ENCODE data around the gene WDR90.

The WDR90 gene

GRCh38 chr16:626787-627453 is 22.2 kb upstream of the WDR90 start:
- DNase-seq, result peak; percentile 95

GRCh38 chr16:627454-628239 is 21.5 kb upstream of the WDR90 start:
- DNase-seq, result no peak

GRCh38 chr16:628321-629061 is 20.7 kb upstream of the WDR90 start:
- DNase-seq, result no peak

- DNase-seq, result no peak
These were observed 19.9 kb upstream of the WDR90 start for GRCh38 chr16:629185-629832.

- DNase-seq, result no peak
These were observed 19.3 kb upstream of the WDR90 start for GRCh38 chr16:629833-630248.

- no peak for DNase-seq
These were observed 18.8 kb upstream of the WDR90 start for GRCh38 chr16:630249-630814.

GRCh38 chr16:630815-631405 is 18.3 kb upstream of the WDR90 start, which contains the start of gene WFIKKN1:
WFIKKN1 (plus strand) TSS chr16:630985; CDS start chr16:631254, 269 bp downstream.
- no peak for DNase-seq

- no peak for DNase-seq
These were observed 17.3 kb upstream of the WDR90 start for GRCh38 chr16:631808-632358.

- DNase-seq, result no peak
These were observed 16.5 kb upstream of the WDR90 start for GRCh38 chr16:632486-633335.

GRCh38 chr16:633336-634050 is 15.7 kb upstream of the WDR90 start:
- no peak for DNase-seq

- no peak for DNase-seq
These were observed 15.0 kb upstream of the WDR90 start for GRCh38 chr16:634051-634670.

GRCh38 chr16:634996-635395 is 14.2 kb upstream of the WDR90 start:
- DNase-seq, result no peak

- no peak for DNase-seq
These were observed 13.5 kb upstream of the WDR90 start for GRCh38 chr16:635573-636205.

GRCh38 chr16:636206-637080 is 12.7 kb upstream of the WDR90 start, which contains the start of gene METTL26:
METTL26 (minus strand) TSS chr16:636305; CDS start chr16:636290, 15 bp downstream.
- DNase-seq, result peak; percentile 95

- peak; percentile 89 for DNase-seq
These were observed 11.8 kb upstream of the WDR90 start for GRCh38 chr16:637081-638018.

GRCh38 chr16:638034-638543 is 11.1 kb upstream of the WDR90 start:
- DNase-seq, result no peak

- no peak for DNase-seq
These were observed 10.3 kb upstream of the WDR90 start for GRCh38 chr16:638836-639235.

Data from fibroblast of skin of right biceps (primary cell).